Measurements from ENCODE around the gene DLK2.

DLK2 gene

DNA sequence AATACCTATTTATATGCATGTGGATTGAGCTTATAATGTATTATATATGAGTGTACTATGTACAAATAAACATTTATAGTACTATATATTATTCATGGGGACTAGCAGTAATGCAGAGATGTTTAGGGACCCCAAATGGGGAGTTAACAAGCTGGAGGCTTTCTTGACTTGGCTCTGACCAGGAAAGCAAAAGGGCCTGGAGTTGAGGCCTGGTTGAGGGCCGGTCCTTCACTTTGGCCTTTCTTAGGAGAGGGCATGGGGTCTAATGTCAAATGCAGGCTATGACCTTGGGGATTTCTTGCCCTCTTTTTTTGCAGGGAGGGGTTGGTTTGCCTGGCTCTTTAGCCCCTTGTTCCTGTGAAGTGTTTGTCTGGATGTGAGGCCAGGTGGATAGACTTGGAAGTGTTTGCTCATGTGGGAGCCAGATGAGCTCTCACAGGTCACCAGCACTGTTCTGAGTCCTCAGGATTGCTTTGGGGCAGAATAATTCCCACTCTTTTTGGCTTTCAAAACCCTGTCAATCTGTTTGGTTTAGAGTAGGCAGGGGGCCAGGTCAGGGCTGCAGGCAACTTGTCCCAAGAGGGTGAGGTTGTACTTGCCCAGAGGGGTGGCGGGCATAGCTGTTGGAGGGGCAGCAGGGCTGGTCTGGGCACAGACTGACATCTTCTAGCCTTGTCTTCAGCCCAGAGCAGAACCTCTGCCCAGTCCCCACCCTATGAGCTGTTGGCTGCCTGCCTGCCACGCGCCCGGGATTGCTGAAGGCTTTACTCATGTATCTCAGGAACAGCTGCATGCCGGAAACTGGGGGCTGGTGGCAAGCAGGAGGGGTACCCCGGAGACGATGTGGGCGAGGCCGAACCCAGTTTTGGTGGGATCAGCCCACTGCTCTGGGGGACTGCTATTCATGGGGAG lies 36.7 kb upstream of the DLK2 start:
- H3K4me3 Mint-ChIP-seq: no peak overlapping the region
- H3K27ac Mint-ChIP-seq: peak overlapping the region; percentile 65
- H3K36me3 Mint-ChIP-seq: no peaks in the 10 kb centered on the region
- H3K27me3 Mint-ChIP-seq: no peaks in the 10 kb centered on the region
- H3K4me1 Mint-ChIP-seq: peaks cover 45% of the 10 kb centered on the region
- H3K9me3 Mint-ChIP-seq: no peaks in the 10 kb centered on the region

DNA sequence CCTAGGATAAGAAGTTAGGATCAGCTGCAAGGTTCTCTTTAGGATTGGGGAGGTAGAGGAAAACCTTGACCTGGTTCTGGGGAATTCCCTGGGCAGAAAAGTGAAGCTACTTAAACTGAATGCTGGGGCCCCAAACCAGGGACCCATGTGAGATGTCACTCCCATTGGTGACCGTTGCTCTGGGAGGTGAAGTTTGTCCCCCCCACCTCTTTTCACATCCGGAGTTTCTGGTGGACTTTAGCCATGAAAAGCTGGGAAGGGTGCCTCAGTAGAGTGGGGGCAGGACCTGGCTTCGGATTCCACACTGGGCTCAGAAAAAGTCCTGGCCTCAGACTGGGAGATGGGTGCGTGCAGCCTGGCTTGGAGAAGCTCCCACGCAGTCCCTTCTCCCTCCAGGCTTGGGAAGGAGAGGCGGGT lies 35.2 kb upstream of the DLK2 start:
- H3K36me3 Mint-ChIP-seq: no peaks in the 10 kb centered on the region
- no peak overlapping the region for H3K4me3 Mint-ChIP-seq
- H3K27ac Mint-ChIP-seq: no peak overlapping the region
- peaks cover 41% of the 10 kb centered on the region for H3K4me1 Mint-ChIP-seq
- no peaks in the 10 kb centered on the region for H3K9me3 Mint-ChIP-seq
- no peaks in the 10 kb centered on the region for H3K27me3 Mint-ChIP-seq

DNA sequence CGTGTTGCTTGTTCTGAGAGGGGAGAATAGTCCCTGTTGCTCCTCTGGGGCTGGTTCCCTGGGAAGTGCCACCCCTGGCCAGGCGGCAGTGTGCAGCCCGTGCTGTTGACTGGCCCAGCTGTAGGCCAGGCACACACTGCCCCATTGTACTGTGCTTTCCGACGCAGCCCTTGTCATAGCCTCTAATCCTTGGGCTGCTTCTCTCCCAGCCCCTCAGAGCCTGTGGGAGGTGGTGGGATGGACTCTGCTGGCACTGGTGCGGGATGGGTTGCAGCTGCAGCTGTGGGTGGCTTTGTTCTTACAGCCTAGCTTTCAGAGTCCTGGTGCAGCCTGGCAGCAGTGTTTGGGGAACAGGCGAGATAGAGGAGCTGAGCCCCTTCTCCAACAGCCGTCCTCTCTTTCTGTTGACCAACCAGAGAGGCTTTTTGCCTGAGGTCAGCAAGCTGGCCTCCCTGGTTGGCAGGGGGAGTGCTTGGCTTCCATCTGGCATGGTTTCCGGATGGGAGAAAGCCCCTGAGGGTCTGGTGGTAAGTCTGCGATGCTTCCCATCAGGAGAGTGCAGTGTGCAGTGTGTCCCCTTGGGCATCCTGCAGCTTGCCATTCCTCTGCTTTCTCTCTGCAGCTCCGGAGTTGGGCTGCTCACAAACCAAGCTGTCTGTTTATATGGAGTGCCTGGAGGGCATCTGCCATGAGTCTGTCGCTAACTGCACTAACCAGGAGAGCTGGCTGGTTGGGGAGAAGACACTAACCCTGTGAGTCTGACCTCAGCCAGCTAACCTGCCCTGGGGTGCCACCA lies 34.1 kb upstream of the DLK2 start:
- no peaks in the 10 kb centered on the region for H3K27me3 Mint-ChIP-seq
- peaks cover 30% of the 10 kb centered on the region for H3K4me1 Mint-ChIP-seq
- H3K27ac Mint-ChIP-seq: no peak overlapping the region
- no peaks in the 10 kb centered on the region for H3K36me3 Mint-ChIP-seq
- H3K9me3 Mint-ChIP-seq: no peaks in the 10 kb centered on the region
- H3K4me3 Mint-ChIP-seq: no peak overlapping the region

DNA sequence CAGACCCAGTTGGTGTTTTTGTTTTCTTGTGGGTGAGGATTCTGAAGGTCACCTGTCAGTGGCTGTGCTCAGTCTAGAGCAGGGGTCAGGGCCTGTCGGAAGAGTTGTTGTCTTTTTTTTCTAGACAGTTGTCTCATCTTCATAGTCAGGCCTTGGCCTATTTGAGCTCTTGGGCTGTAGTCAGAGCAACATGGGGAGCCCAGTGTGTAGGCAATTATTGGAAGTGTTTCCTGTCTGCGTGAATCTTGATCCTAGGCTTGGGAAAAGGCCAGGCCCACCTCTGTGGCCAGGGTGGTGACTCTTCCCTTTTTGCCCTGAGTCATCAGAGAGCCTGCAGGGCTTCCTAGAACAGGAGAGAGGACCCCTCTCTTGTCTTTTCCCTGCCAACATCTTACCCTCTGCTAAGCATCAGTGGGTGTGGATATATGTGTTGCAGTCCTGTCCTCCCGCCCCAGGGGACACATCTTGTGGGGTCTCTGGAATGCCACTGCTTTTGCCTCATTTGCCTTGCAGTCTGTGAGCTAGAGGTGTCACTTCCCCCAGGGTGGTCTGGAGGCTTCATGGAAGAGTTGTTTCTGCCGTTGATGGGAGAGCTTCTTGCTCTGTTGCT lies 33.4 kb upstream of the DLK2 start:
- Mint-ChIP-seq H3K4me3 (no peak overlapping the region), H3K27ac (no peak overlapping the region), H3K36me3 (no peaks in the 10 kb centered on the region), H3K9me3 (no peaks in the 10 kb centered on the region), H3K4me1 (peaks cover 23% of the 10 kb centered on the region), H3K27me3 (no peaks in the 10 kb centered on the region)

DNA sequence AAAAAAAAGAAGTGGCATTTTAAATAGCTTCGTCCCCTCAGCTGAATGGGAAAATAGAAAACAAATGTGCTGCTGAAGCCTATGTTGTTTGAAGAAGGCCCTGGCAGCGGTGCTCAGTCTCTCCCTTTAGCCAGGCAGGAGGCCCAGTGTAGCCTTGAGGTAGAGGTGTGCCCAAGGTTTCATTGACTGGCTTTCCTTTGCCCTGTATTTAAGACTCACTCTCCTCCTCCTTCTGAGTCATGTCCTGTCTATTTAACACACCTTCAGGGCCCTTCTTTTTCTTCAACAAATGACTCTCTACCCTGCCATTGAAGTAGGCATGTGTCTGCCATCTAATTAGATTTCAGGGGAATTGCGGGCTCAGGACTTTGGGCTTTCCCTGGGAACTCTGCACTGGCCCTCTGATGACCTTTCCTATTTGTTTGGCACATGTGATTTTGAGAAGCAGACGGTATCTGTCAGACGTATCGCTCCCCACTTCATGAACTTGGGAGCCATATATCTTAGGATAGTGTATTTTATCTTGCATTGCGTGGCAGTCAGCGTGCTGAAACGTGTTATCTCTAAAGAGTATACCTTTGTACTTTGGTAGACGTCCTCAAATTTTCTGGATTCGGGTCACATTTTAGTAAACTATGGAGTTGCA lies 26.4 kb upstream of the DLK2 start:
- no peaks in the 10 kb centered on the region for H3K9me3 Mint-ChIP-seq
- no peaks in the 10 kb centered on the region for H3K36me3 Mint-ChIP-seq
- peaks cover 55% of the 10 kb centered on the region for H3K4me1 Mint-ChIP-seq
- H3K4me3 Mint-ChIP-seq: no peak overlapping the region
- H3K27me3 Mint-ChIP-seq: no peaks in the 10 kb centered on the region
- no peak overlapping the region for H3K27ac Mint-ChIP-seq

DNA sequence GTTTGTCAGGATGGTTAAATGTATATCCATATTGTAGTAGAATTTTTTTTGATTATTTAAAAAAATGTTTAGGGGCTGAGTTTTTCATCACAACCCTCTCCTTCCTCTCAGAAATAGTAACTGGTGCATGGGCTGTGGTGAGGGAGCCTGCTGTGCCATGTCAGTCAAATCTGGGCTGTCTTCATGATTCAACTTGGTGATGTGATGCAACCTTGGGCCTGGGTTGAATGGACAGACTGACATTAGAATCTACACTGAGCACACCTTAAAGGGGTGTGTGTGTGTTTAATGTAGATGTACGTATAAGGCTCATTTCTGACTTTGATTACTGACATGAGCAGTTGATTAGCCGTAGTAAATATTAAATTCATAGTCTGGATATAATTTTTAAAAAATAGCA lies 25.7 kb upstream of the DLK2 start:
- H3K9me3 Mint-ChIP-seq: no peaks in the 10 kb centered on the region
- no peak overlapping the region for H3K4me3 Mint-ChIP-seq

DNA sequence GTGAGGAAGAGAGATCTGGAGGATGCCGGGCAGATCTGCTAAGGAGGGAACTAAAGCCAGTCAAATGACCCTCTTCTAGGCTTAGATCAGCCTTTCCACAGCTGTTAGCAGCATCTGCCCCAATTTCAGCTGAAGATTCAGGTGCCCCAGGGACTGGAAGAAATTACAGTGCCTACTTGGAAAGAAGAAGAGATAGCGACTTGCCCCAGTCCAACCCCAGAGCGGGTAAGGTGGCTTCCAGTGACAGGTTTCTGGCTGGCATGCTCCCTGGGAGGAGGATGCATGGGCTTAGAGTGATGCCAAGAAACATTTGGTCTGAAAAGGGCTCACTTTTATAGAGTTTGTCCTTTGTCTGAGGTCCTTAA lies 22.6 kb upstream of the DLK2 start:
- no peaks in the 10 kb centered on the region for H3K36me3 Mint-ChIP-seq
- H3K27me3 Mint-ChIP-seq: no peaks in the 10 kb centered on the region
- peaks cover 53% of the 10 kb centered on the region for H3K4me1 Mint-ChIP-seq
- peak overlapping the region; percentile 94 for H3K4me3 Mint-ChIP-seq
- no peaks in the 10 kb centered on the region for H3K9me3 Mint-ChIP-seq
- peak overlapping the region; percentile 88 for H3K27ac Mint-ChIP-seq

More for the DNA sequence above, 25.7 kb upstream of the DLK2 start:
- Mint-ChIP-seq H3K36me3 (no peaks in the 10 kb centered on the region), H3K27ac (no peak overlapping the region), H3K4me1 (peaks cover 59% of the 10 kb centered on the region), H3K27me3 (no peaks in the 10 kb centered on the region)

DNA sequence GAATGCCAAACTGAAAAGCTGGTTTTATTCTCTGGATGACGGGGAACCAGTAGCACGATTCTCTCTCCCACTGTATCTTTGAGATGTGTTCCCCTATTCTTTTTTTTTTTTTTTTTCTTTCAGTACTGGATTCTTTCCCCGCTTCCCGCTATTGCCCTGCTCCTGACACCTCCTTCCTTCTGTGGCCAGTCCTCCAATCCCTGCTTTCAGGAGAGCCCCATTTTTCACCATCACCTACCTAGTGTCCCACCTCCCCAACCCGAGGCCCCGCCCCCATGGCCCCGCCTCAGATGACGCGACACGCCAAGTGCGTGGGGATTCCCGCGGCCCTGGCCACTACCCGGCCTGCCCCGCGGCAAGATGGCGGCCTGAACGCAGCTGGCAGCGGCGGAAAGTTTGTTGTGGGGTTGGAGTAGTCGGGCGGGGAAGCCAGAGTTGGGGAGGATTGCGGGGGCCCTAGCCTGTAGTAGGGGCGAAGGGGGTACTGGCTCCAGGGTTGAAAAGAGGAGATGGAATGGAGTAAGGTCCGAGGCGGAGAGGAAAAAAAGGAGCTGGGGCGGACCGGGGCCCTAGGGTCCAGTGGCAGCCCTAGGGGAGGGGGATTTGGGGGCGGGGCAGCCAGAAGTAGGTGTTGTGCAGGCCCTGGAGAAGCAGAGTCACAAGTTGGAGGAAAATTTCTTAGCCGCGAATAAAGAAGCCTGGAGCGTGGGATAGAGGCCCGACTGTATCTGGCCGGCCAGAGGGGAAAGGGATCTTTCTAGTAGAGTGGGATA lies 22.1 kb upstream of the DLK2 start, which contains the start of gene TJAP1:
TJAP1 (plus strand) TSS at position 336 of the 773 bp plus-strand sequence. CDS start 21,432 bp downstream, outside the sequence.
- Mint-ChIP-seq H3K27me3 (no peaks in the 10 kb centered on the region), H3K9me3 (no peaks in the 10 kb centered on the region), H3K4me1 (peaks cover 51% of the 10 kb centered on the region), H3K27ac (peak within 1 kb of the TSS; percentile 88), H3K4me3 (peak within 1 kb of the TSS; percentile 94), H3K36me3 (no peaks in the 10 kb centered on the region)

DNA sequence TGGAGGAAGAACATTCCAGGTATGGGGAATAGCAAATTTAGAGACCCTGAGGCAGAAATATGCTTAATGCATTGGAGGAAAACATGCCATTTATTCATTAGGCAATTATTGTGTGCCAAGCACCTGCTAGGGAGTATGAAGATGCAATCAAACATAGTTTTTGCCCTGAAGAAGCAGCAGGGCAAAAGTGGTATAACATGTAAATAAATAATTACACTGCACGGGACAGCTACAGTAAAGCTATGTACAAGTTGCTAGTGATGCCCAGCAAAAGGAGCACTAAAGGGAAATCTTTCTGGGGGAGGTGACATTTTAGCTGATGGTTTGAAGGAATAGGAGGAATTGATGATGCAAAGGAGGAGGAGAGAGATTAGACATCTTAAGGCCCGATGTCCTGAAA lies 21.4 kb upstream of the DLK2 start:
- H3K27me3 Mint-ChIP-seq: no peaks in the 10 kb centered on the region
- peak overlapping the region; percentile 88 for H3K27ac Mint-ChIP-seq

DNA sequence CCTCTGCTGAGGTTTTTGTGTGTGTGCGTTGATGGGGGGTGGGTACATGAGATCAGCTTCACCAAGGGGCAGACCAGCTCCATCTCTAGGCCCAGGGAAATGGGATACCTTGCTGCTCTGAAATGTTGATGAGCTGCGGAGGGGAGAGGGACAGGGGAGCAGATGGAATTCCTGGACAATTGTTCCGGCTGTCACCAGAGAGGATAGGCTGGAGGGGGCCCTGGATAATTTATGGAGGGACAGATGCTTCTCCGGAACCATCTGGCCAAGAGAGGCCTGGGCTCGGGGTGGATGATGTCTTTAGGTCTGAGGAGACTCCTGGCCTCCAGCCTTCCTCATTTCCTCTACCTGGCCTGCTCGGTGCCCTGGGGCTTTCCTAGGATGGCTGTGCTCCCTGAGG lies 20.2 kb upstream of the DLK2 start:
- Mint-ChIP-seq H3K9me3 (no peaks in the 10 kb centered on the region), H3K27ac (no peak overlapping the region), H3K4me3 (no peak overlapping the region), H3K27me3 (no peaks in the 10 kb centered on the region), H3K36me3 (no peaks in the 10 kb centered on the region), H3K4me1 (peaks cover 35% of the 10 kb centered on the region)

More for the DNA sequence above, 21.4 kb upstream of the DLK2 start:
- Mint-ChIP-seq H3K9me3 (no peaks in the 10 kb centered on the region), H3K4me3 (peak overlapping the region; percentile 94), H3K36me3 (no peaks in the 10 kb centered on the region), H3K4me1 (peaks cover 44% of the 10 kb centered on the region)

DNA sequence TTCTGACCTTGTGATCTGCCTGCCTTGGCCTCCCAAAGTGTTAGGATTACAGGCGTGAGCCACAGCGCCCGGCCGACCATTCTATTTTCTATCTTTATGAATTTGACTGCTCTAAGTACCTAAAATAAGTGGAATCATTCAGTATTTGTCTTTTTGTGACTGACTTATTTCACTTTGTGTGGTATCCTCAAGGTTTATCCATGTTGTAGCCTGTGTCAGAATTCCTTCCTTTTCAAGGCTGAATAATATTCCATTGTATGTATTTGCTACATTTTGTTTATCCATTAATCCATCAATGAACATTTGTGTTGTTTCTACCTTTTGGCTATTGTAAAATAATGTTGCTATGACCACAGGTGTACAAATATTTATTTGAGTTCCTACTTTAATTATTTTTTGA lies 17.2 kb upstream of the DLK2 start:
- no peaks in the 10 kb centered on the region for H3K36me3 Mint-ChIP-seq
- H3K27me3 Mint-ChIP-seq: peaks cover 5% of the 10 kb centered on the region
- H3K4me1 Mint-ChIP-seq: peaks cover 11% of the 10 kb centered on the region
- H3K4me3 Mint-ChIP-seq: no peak overlapping the region
- no peaks in the 10 kb centered on the region for H3K9me3 Mint-ChIP-seq
- H3K27ac Mint-ChIP-seq: no peak overlapping the region

DNA sequence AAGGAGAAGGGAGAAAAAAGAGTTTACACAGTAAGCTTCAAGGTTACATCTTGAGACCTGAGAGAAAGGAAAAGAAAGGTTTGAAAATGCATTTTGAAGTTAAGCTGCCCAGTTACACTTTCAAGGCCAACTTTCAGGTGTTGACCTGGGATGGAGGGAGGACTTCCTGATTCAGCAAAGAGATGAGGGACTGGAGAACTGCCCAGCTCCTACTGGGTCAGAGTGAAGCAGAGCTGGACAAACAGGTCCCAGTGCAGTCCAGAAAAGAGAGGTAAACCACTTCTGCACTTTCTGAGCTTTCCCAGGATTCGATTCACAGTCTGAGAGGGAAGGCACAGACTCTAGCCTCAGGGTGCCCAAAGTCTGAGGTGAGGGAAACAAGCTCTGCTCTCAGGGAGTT lies 16.1 kb upstream of the DLK2 start:
- Mint-ChIP-seq H3K27ac (peak overlapping the region; percentile 6), H3K9me3 (no peaks in the 10 kb centered on the region), H3K4me1 (peaks cover under 1% of the 10 kb centered on the region), H3K4me3 (no peak overlapping the region), H3K27me3 (peaks cover 5% of the 10 kb centered on the region), H3K36me3 (no peaks in the 10 kb centered on the region)

DNA sequence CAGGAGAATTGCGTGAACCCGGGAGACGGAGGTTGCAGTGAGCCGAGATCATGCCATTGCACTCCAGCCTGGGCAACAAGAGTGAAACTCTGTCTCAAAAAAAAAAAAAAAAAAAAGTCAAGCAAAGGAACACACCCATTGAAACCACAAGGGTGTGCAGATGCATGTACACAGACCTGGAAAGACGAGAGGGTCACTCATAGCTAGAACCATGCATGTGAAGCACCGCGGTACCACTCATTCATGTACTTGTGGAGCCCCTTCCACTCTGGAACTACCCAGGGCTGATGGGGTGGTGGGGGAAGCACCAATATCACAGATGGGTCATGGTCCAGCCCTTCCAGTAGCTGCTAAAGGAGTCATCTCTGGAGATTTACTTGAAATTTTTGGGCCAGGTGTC lies 14.6 kb upstream of the DLK2 start:
- Mint-ChIP-seq H3K4me3 (no peak overlapping the region), H3K27me3 (peaks cover 5% of the 10 kb centered on the region), H3K27ac (no peak overlapping the region), H3K9me3 (no peaks in the 10 kb centered on the region), H3K4me1 (no peaks in the 10 kb centered on the region), H3K36me3 (no peaks in the 10 kb centered on the region)

DNA sequence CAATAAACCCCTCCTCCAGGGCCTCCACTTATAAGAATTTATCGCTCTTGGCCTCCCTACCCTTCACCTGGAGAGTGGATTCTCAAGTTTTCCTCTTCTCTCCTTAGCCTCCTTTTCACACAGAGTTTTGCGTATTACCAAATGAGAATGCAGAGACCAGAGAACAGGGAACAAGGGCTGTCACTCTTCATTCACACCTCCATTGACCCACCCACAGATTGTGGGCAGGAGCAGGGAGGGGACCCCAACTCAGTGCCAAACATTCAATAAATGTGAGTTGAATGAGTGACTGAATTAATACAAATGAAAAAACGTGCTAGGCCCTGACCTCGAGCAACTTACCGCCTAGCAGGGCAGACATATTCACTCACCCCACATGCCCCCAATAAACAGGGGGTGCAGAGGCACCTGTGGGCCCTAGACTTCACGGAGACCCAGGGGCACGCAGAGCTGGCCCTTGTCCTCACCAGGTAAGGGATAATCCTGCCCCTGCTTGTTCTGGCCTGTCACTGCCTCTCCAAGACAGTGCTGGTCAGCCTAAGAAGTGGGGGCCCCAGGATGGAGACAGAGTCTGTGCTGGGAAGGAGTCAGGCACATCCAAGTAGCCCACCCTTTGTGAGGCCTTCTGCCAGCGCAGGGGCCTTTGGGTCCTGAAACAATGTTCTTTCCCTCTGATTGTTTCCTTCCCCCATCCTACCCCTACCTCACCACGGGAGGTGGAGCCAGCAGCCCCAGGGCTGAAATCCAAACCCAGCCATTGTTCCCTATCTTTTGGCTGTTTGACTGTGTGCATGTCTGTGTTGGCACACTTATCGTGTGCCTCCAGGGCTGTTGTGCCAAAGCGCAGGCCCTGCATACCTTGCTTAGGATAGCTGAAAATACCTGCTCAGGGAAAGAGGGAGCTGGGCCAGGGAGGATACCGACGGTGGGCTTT lies 13.7 kb upstream of the DLK2 start:
- Mint-ChIP-seq H3K9me3 (no peaks in the 10 kb centered on the region), H3K27ac (no peak overlapping the region), H3K4me1 (no peaks in the 10 kb centered on the region), H3K36me3 (no peaks in the 10 kb centered on the region), H3K4me3 (no peak overlapping the region), H3K27me3 (peaks cover 5% of the 10 kb centered on the region)
